Mesenchymal stem cell (in vitro differentiated cells and primary cell): ENCODE results near the gene NUMA1.

Experiments used
- DNase-seq: peaks from one replicate; pipeline ENCODE4 v3.0.0-alpha.2; 2013
- H2AFZ ChIP-seq: one replicate; pipeline ENCODE4 v1.6.1; 2013; ENCODE audit warnings: low read depth, mild to moderate bottlenecking, control low read depth, inconsistent platforms, low read length, moderate library complexity
- H2AK5ac ChIP-seq: 2 replicates; pipeline ENCODE4 v1.6.1; 2013; ENCODE audit warnings: low read length, moderate library complexity, mild to moderate bottlenecking, inconsistent platforms; ENCODE audit not compliant: severe bottlenecking
- H2BK120ac ChIP-seq: one replicate; pipeline ENCODE4 v1.6.1; 2013; ENCODE audit warnings: low read depth, mild to moderate bottlenecking, inconsistent platforms, low read length, moderate library complexity
- H2BK12ac ChIP-seq, 2 experiments: one replicate each; pipeline ENCODE4 v1.6.1; 2013; ENCODE audit warnings: inconsistent platforms in 2 of 2, low read length in 2 of 2, mild to moderate bottlenecking in 2 of 2, moderate library complexity in 2 of 2, control low read depth in 1 of 2
- H2BK15ac ChIP-seq: one replicate; pipeline ENCODE4 v1.6.1; 2013; ENCODE audit warnings: mild to moderate bottlenecking, low read depth, inconsistent platforms; ENCODE audit not compliant: poor library complexity, severe bottlenecking
- H2BK5ac ChIP-seq: 2 replicates; pipeline ENCODE4 v1.6.1; 2013; ENCODE audit warnings: low read depth, mild to moderate bottlenecking, low read length, control low read depth, inconsistent platforms; ENCODE audit not compliant: poor library complexity, severe bottlenecking
- H3K14ac ChIP-seq, 2 experiments: one replicate each; pipeline ENCODE4 v1.6.1; 2013; ENCODE audit warnings: inconsistent platforms in 2 of 2, low read length in 2 of 2, control low read depth in 1 of 2, mild to moderate bottlenecking in 1 of 2, moderate library complexity in 1 of 2
- H3K18ac ChIP-seq, 2 experiments: one replicate each; pipeline ENCODE4 v1.6.1; 2013; ENCODE audit warnings: inconsistent platforms in 2 of 2, low read length in 2 of 2, control low read depth in 1 of 2, low read depth in 1 of 2, mild to moderate bottlenecking in 1 of 2
- H3K23ac ChIP-seq, 2 experiments: one replicate each; pipeline ENCODE4 v1.6.1; 2013; ENCODE audit warnings: inconsistent platforms in 2 of 2, low read length in 2 of 2, mild to moderate bottlenecking in 2 of 2, moderate library complexity in 2 of 2, control low read depth in 1 of 2
- H3K27ac ChIP-seq: 2 replicates; pipeline ENCODE4 v1.5.1; 2013; ENCODE audit warnings: mild to moderate bottlenecking, moderate library complexity, low read length, control low read depth, inconsistent platforms; ENCODE audit not compliant: poor library complexity, severe bottlenecking
- H3K27me3 ChIP-seq, 2 experiments: 2 replicates each; pipeline versions ENCODE4 v1.6.1 to v1.7.0; 2013; ENCODE audit warnings: low read length in 2 of 2, mild to moderate bottlenecking in 2 of 2, moderate library complexity in 2 of 2, control low read depth in 1 of 2, inconsistent platforms in 1 of 2; ENCODE audit not compliant: control insufficient read depth in 1 of 2, insufficient read depth in 1 of 2
- H3K36me3 ChIP-seq, 2 experiments: 2 replicates each; pipeline versions ENCODE4 v1.6.1 to v1.7.0; 2013; ENCODE audit warnings: low read length in 2 of 2, control low read depth in 1 of 2, inconsistent platforms in 1 of 2, low read depth in 1 of 2, mild to moderate bottlenecking in 1 of 2; ENCODE audit not compliant: insufficient read depth in 2 of 2, control insufficient read depth in 1 of 2
- H3K4ac ChIP-seq, 2 experiments: one replicate each; pipeline ENCODE4 v1.6.1; 2013; ENCODE audit warnings: inconsistent platforms in 2 of 2, low read length in 2 of 2, mild to moderate bottlenecking in 2 of 2, moderate library complexity in 2 of 2, control low read depth in 1 of 2, low read depth in 1 of 2
- H3K4me1 ChIP-seq: 2 replicates; pipeline ENCODE4 v1.6.1; 2013; ENCODE audit warnings: low read depth, low read length, control low read depth; ENCODE audit not compliant: control insufficient read depth, insufficient read depth
- H3K4me2 ChIP-seq: 2 replicates; pipeline ENCODE4 v1.6.1; 2013; ENCODE audit warnings: low read length, mild to moderate bottlenecking, inconsistent platforms; ENCODE audit not compliant: poor library complexity, severe bottlenecking
- H3K4me3 ChIP-seq, 2 experiments: 2 replicates each; pipeline versions ENCODE4 v1.5.1 to v1.7.0; 2013; ENCODE audit warnings: low read length in 2 of 2, mild to moderate bottlenecking in 2 of 2, control low read depth in 1 of 2, low read depth in 1 of 2; ENCODE audit not compliant: insufficient read depth in 1 of 2
- H3K79me1 ChIP-seq: replicated peaks from 2 replicates; pipeline ENCODE4 v1.6.1; 2013; ENCODE audit warnings: mild to moderate bottlenecking, control low read depth, low read length, inconsistent platforms; ENCODE audit not compliant: poor library complexity, severe bottlenecking
- H3K9ac ChIP-seq: 2 replicates; pipeline ENCODE4 v1.7.0; 2013; ENCODE audit warnings: mild to moderate bottlenecking, low read length, moderate library complexity
- H3K9me3 ChIP-seq: 2 replicates; pipeline ENCODE4 v1.7.0; 2013; ENCODE audit warnings: mild to moderate bottlenecking, low read length; ENCODE audit not compliant: control insufficient read depth
- H4K8ac ChIP-seq: one replicate; pipeline ENCODE4 v1.6.1; 2013; ENCODE audit warnings: inconsistent platforms, mild to moderate bottlenecking, low read length, moderate library complexity
- H4K91ac ChIP-seq: one replicate; pipeline ENCODE4 v1.6.1; 2013; ENCODE audit warnings: mild to moderate bottlenecking, low read length, inconsistent platforms
- WGBS: methylation state at CpG from one replicate; pipeline ENCODE4 v1.1.7; 2013; ENCODE audit warnings: mixed read lengths; 5-methylcytosine and 5-hydroxymethylcytosine counted together

Gene NUMA1

DNA sequence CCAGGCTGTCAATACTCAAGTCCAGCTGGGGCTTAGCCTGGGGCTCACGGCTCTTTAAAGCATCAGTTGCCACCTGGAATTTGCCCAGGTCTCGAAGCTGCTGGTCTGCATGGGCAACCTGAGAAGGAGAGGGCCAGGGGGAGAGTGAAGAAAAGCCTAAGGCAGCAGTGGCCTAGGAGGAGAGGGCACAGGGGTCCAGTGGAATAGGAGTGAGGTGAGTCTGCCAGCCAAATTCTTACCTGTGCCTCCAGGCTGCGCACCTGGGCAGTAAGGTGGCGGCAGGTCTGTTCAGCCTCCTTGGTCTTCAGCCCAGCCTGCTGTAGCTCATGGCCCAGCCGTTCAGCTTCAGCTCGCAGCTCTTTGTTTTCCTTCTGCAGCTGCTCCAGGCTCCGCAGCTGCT is 71.6 kb downstream of the NUMA1 start:
- H3K27ac ChIP-seq = no peak overlapping the region
- WGBS = 100% methylated on average over 7 of the region's 7 CpGs
- H3K18ac ChIP-seq = no peak overlapping the region

DNA sequence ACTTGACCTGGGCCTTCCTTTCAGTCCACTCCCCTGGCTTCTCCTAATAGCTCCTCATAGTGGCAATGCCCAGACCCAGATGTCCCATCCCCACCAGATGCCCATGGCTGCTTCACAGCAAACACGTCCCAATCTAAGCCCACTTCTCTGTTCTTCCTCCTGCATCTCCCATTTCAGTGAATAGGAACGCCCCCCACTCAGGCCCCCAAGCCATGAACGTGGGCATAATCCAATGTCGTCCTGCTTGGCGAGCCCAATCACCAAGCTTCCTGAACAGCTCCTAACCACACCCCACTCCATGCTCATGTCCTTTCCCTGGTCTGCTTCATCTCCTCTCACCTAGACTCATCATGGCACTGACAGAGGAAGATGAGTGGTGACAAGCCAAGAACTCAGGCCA is 72.8 kb downstream of the NUMA1 start:
- H3K4ac ChIP-seq = no peak overlapping the region
- H3K79me1 ChIP-seq = peaks cover 33% of the 10 kb centered on the region
- no peaks in the 10 kb centered on the region for H3K9me3 ChIP-seq
- no peak overlapping the region for H3K4me2 ChIP-seq
- H3K27me3 ChIP-seq = no peaks in the 10 kb centered on the region
- H3K9ac ChIP-seq = no peak overlapping the region
- no peak for DNase-seq
- no peak overlapping the region for H3K14ac ChIP-seq
- peaks cover 94 to 98% of the 10 kb centered on the region in 2 experiments for H3K36me3 ChIP-seq
- no peak overlapping the region for H3K4me3 ChIP-seq
- H3K4me1 ChIP-seq = peaks cover 23% of the 10 kb centered on the region
- H3K27ac ChIP-seq = no peak overlapping the region
- H3K18ac ChIP-seq = no peak overlapping the region
- no peak overlapping the region for H2AFZ ChIP-seq
- H2AK5ac ChIP-seq = no peak overlapping the region
- H4K91ac ChIP-seq = no peak overlapping the region
- no peak overlapping the region for H2BK5ac ChIP-seq
- no peak overlapping the region for H4K8ac ChIP-seq
- H2BK15ac ChIP-seq = no peak overlapping the region
- no peak overlapping the region for H3K23ac ChIP-seq
- no peak overlapping the region for H2BK120ac ChIP-seq
- H2BK12ac ChIP-seq = no peak overlapping the region
- WGBS = 95% methylated on average over 5 of the region's 5 CpGs

More for the DNA sequence above, 71.6 kb downstream of the NUMA1 start:
- Histone ChIP-seq H3K4me3 (no peak overlapping the region), H4K91ac (no peak overlapping the region), H3K79me1 (peaks cover 36% of the 10 kb centered on the region), H3K4me2 (no peak overlapping the region), H3K14ac (no peak overlapping the region), H4K8ac (no peak overlapping the region), H2BK5ac (no peak overlapping the region), H2BK15ac (no peak overlapping the region), H3K27me3 (no peaks in the 10 kb centered on the region), H3K23ac (no peak overlapping the region), H3K9me3 (no peaks in the 10 kb centered on the region), H2AK5ac (no peak overlapping the region), H3K4me1 (peaks cover 34% of the 10 kb centered on the region), H2BK120ac (no peak overlapping the region), H2BK12ac (no peak overlapping the region), H3K4ac (no peak overlapping the region), H2AFZ (no peak overlapping the region), H3K36me3 (peaks cover 95 to 96% of the 10 kb centered on the region in 2 experiments), H3K9ac (no peak overlapping the region)
- no peak for DNase-seq

DNA sequence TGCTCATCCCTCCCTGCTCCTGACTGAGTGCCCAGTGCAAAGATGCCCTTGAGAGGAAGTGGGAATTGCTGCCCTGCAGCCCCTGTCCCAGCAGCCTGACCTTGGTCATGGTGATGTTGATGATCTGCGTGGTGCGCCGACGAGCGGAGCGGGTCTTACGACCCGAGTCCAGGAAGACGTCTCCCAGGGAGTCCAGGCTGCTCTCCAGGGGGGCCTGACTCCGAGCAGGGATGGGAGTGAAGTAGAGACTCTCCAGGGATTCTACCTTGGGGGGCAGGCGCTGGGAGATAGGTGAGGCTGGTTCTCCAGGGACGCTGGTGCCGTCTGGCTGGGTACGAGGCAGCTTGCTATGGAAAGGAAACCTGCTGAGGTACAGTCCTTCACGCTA is 73.3 kb downstream of the NUMA1 start:
- Histone ChIP-seq H3K4me1 (peaks cover 19% of the 10 kb centered on the region), H3K79me1 (peaks cover 33% of the 10 kb centered on the region), H4K8ac (no peak overlapping the region), H2AK5ac (no peak overlapping the region), H3K4me2 (no peak overlapping the region), H4K91ac (no peak overlapping the region), H3K27ac (no peak overlapping the region), H2BK15ac (no peak overlapping the region), H3K27me3 (no peaks in the 10 kb centered on the region), H3K36me3 (peaks cover 92 to 98% of the 10 kb centered on the region in 2 experiments), H3K9ac (no peak overlapping the region), H3K14ac (no peak overlapping the region), H2BK12ac (no peak overlapping the region), H3K23ac (no peak overlapping the region), H3K9me3 (no peaks in the 10 kb centered on the region), H2BK5ac (no peak overlapping the region), H2BK120ac (no peak overlapping the region), H3K18ac (no peak overlapping the region), H3K4me3 (no peak overlapping the region), H2AFZ (no peak overlapping the region), H3K4ac (no peak overlapping the region)
- DNase-seq = no peak
- WGBS = 96% methylated on average over 15 of the region's 15 CpGs

- H4K8ac ChIP-seq = no peak overlapping the region
- H2BK12ac ChIP-seq = no peak overlapping the region
- no peak overlapping the region for H2BK120ac ChIP-seq
- H3K14ac ChIP-seq = no peak overlapping the region
- no peak for DNase-seq
- no peaks in the 10 kb centered on the region for H3K27me3 ChIP-seq
- no peak overlapping the region for H3K4me2 ChIP-seq
- H3K23ac ChIP-seq = no peak overlapping the region
- no peak overlapping the region for H3K4ac ChIP-seq
- H3K27ac ChIP-seq = no peak overlapping the region
- no peak overlapping the region for H3K18ac ChIP-seq
- peaks cover 31% of the 10 kb centered on the region for H3K79me1 ChIP-seq
- 91% methylated on average over 8 of the region's 8 CpGs for WGBS
- H3K9me3 ChIP-seq = no peaks in the 10 kb centered on the region
- no peak overlapping the region for H4K91ac ChIP-seq
- H2BK15ac ChIP-seq = no peak overlapping the region
- no peak overlapping the region for H2AFZ ChIP-seq
- no peak overlapping the region for H3K9ac ChIP-seq
- H2BK5ac ChIP-seq = no peak overlapping the region
- H3K4me3 ChIP-seq = no peak overlapping the region
- peaks cover 92 to 98% of the 10 kb centered on the region in 2 experiments for H3K36me3 ChIP-seq
- H2AK5ac ChIP-seq = no peak overlapping the region
- H3K4me1 ChIP-seq = peaks cover 19% of the 10 kb centered on the region
Observed at GRCh38 chr11:72006309-72007088, 73.8 kb downstream of the NUMA1 start.
